GM12878 (cell line): Measurements from ENCODE around the gene NUDT14. TPM values are rescaled to one million over a fixed set of nuclear protein-coding genes. Genes with fewer than 3 reads are reported as not detected.

ENCODE experiments used
- ATAC-seq: fragments of 200-7000 bp; cut with Tn5 transposase; 3 replicates; pipeline ENCODE4 v1.9.1; 2020; ENCODE audit warnings: mild to moderate bottlenecking, moderate library complexity
- BruUV-seq: library from RNA; stranded (reverse); fragments of 400-500 nt; replicated peaks from 2 replicates; lab custom pipeline; 2021; lab: Mats Ljungman, UMichigan
- CTCF ChIA-PET: fragments of 300-600 bp; sonication (Branson Sonifier 250); formaldehyde crosslinking; extraction: SDS; loops from one replicate; lab custom pipeline; 2021; ENCODE audit warnings: inconsistent platforms; lab: Yijun Ruan, JAX
- POLR2A ChIA-PET: fragments of 350-600 bp; formaldehyde crosslinking; extraction: SDS; loops from one replicate; lab custom pipeline; 2021; ENCODE audit warnings: inconsistent platforms; lab: Charles Lee
- RAD21 ChIA-PET: fragments of 300-600 bp; sonication (Branson Sonifier 250); formaldehyde crosslinking; loops from one replicate; lab custom pipeline; 2023; ENCODE audit warnings: antibody characterized with exemption; ENCODE audit not compliant: unreplicated experiment; lab: Charles Lee
- SMC1A ChIA-PET: fragments of 300-600 bp; sonication (Branson Sonifier 250); formaldehyde crosslinking; loops from one replicate; lab custom pipeline; 2023; ENCODE audit not compliant: unreplicated experiment, uncharacterized antibody; lab: Charles Lee
- DNase-seq: peaks from one replicate; pipeline ENCODE4 v3.0.0-alpha.2; 2011; ENCODE audit warnings: low read depth, low spot score
- FAIRE-seq: peaks from 3 replicates; lab custom pipeline; 2011; peaks lifted over from hg19 to GRCh38; lab: Jason Lieb, UNC
- H2AFZ ChIP-seq: 2 replicates; pipeline ENCODE4 v1.6.0; 2011; ENCODE audit warnings: low read depth, low read length, control low read depth; ENCODE audit not compliant: control insufficient read depth
- H3K27ac ChIP-seq: 2 replicates; pipeline ENCODE4 v1.5.1; 2011; ENCODE audit warnings: control low read depth; ENCODE audit not compliant: control insufficient read depth, insufficient read depth
- H3K27me3 ChIP-seq, 2 experiments: replicated peaks in 1 of 2; 2 replicates each; pipeline versions ENCODE4 v1.6.0 to v1.6.1; 2011; ENCODE audit warnings: low read length in 1 of 2; ENCODE audit not compliant: control insufficient read depth in 2 of 2, insufficient read depth in 2 of 2
- H3K36me3 ChIP-seq, 2 experiments: 2 replicates each; pipeline ENCODE4 v1.5.1; 2011; ENCODE audit warnings: low read length in 1 of 2; ENCODE audit not compliant: control insufficient read depth in 2 of 2, insufficient read depth in 2 of 2
- H3K4me1 ChIP-seq: 2 replicates; pipeline ENCODE4 v1.6.1; 2011; ENCODE audit warnings: mild to moderate bottlenecking, low read length, moderate library complexity, mixed read lengths; ENCODE audit not compliant: control insufficient read depth, insufficient read depth
- H3K4me2 ChIP-seq: 2 replicates; pipeline ENCODE4 v1.6.0; 2011; ENCODE audit warnings: control low read depth; ENCODE audit not compliant: control insufficient read depth, insufficient read depth
- H3K4me3 ChIP-seq: fragments of 200-600 bp; sonication (generic); 2 replicates; pipeline ENCODE4 v1.5.1; 2016
- H3K79me2 ChIP-seq: 2 replicates; pipeline ENCODE4 v1.6.0; 2011; ENCODE audit warnings: low read length; ENCODE audit not compliant: control insufficient read depth, insufficient read depth
- H3K9ac ChIP-seq: 2 replicates; pipeline ENCODE4 v1.8.0; 2011; ENCODE audit warnings: low read length, control low read depth, mixed read lengths; ENCODE audit not compliant: control insufficient read depth, insufficient read depth
- H3K9me3 ChIP-seq: replicated peaks from 3 replicates; pipeline ENCODE4 v1.5.1; 2011; ENCODE audit warnings: mild to moderate bottlenecking, low read length; ENCODE audit not compliant: control insufficient read depth, insufficient read depth
- H4K20me1 ChIP-seq: 2 replicates; pipeline ENCODE4 v1.6.0; 2011; ENCODE audit not compliant: control insufficient read depth, insufficient read depth
- BRCA1 ChIP-seq: IDR thresholded peaks from 2 replicates; pipeline ENCODE4 v1.6.1; 2011; ENCODE audit warnings: low read depth, low read length, improper control_type of control experiment
- CEBPB ChIP-seq, 2 experiments: fragments of 150-350 bp in 1 of 2; IDR thresholded peaks; 2 replicates each; pipeline ENCODE4 v1.6.1; 2012 to 2014; ENCODE audit warnings: low read depth in 2 of 2, low read length in 2 of 2, borderline replicate concordance in 1 of 2, inconsistent platforms in 1 of 2
- CEBPZ ChIP-seq: fragments of 150-350 bp; IDR thresholded peaks from 2 replicates; pipeline ENCODE4 v1.6.1; 2016; ENCODE audit warnings: low read depth, low read length
- ELK1 ChIP-seq: IDR thresholded peaks from 2 replicates; pipeline ENCODE4 v1.6.1; 2012; ENCODE audit warnings: low read depth, low read length, improper control_type of control experiment
- HCFC1 ChIP-seq: fragments of 150-350 bp; IDR thresholded peaks from 2 replicates; pipeline ENCODE4 v1.6.1; 2014; ENCODE audit warnings: low read length
- IRF5 ChIP-seq: fragments of 450-650 bp; IDR thresholded peaks from 2 replicates; pipeline ENCODE4 v1.6.1; 2017; ENCODE audit warnings: borderline replicate concordance
- LARP7 ChIP-seq: fragments of 450-650 bp; IDR thresholded peaks from 2 replicates; pipeline ENCODE4 v1.6.1; 2017; ENCODE audit warnings: mild to moderate bottlenecking
- MEF2A ChIP-seq: IDR thresholded peaks from 2 replicates; pipeline ENCODE4 v1.6.1; 2011; ENCODE audit warnings: low read depth, mild to moderate bottlenecking, low read length, moderate library complexity; ENCODE audit not compliant: insufficient read depth
- NFYB ChIP-seq: IDR thresholded peaks from 2 replicates; pipeline ENCODE4 v1.6.1; 2011; ENCODE audit warnings: low read depth, mild to moderate bottlenecking, low read length, improper control_type of control experiment, moderate library complexity; ENCODE audit not compliant: insufficient read depth
- NKRF ChIP-seq: fragments of 450-650 bp; conservative IDR thresholded peaks from 2 replicates; pipeline ENCODE4 v1.6.1; 2017; ENCODE audit warnings: mild to moderate bottlenecking, moderate library complexity
- POLR2AphosphoS2 ChIP-seq: IDR thresholded peaks from 2 replicates; pipeline ENCODE4 v1.6.1; 2011; ENCODE audit warnings: low read depth, mild to moderate bottlenecking, low read length, improper control_type of control experiment, moderate library complexity
- RFX5 ChIP-seq: IDR thresholded peaks from 2 replicates; pipeline ENCODE4 v1.6.1; 2011; ENCODE audit warnings: low read depth, low read length, improper control_type of control experiment
- USF1 ChIP-seq: IDR thresholded peaks from 2 replicates; pipeline ENCODE4 v1.6.1; 2011; ENCODE audit warnings: borderline replicate concordance, low read depth, mild to moderate bottlenecking, moderate library complexity, mixed read lengths, low read length; ENCODE audit not compliant: insufficient read depth; ENCODE audit errors: extremely low read length
- WGBS: methylation state at CpG from one replicate; pipeline ENCODE4 v1.1.6; 2016; ENCODE audit warnings: low lambda C conversion rate; ENCODE audit not compliant: insufficient replicate concordance, insufficient coverage; ENCODE audit errors: missing lambda C conversion rate; 5-methylcytosine and 5-hydroxymethylcytosine counted together
- in situ Hi-C: fragments of 300-500 bp; cut with MboI; formaldehyde crosslinking; loops from 9 replicates; pipeline ENCODE4 v1.14.3; 2018; ENCODE audit warnings: mixed read lengths
- intact Hi-C: fragments of 100-400 bp; cut with micrococcal nuclease; formaldehyde crosslinking; loops from one replicate; pipeline ENCODE4 v1.14.2; 2022; ENCODE audit not compliant: unreplicated experiment
- polyA plus RNA-seq, 11 experiments: library from polyadenylated mRNA; depleted of rRNA in 4 of 11; unstranded in 6 of 11; stranded (reverse) in 5 of 11; fragments of >200 nt; fragmentation: Nextera tagmentation in 4 of 11; fragmentation: Illumina TruSeq in 1 of 11; extraction: Ambion mirVana in 4 of 11; extraction: Trizol in 1 of 11; gene quantifications; 1 replicate in 1 of 11; 2 replicates in 10 of 11; pipeline versions ENCODE4 v1.2.1 to v1.2.3, GENCODE V29; 2011 to 2016; ENCODE audit warnings: inconsistent platforms in 2 of 11, missing spikeins in 2 of 11, low read depth in 1 of 11
- total RNA-seq, 4 experiments: library from RNA; depleted of rRNA in 3 of 4; stranded (reverse); fragments of >200 nt in 3 of 4; fragmentation: Illumina TruSeq in 1 of 4; extraction: Trizol in 1 of 4; gene quantifications; 2 replicates each; pipeline versions ENCODE4 v1.2.1 to v1.2.3, GENCODE V29; 2013 to 2021

The NUDT14 gene
- total and polyA plus RNA-seq, 10 of the 15 experiments (the other 5 are each of a cell fraction or from before 2014, with no cell fraction given), result 0.62 to 6.8 (median 4.3) TPM; not detected in 1

GRCh38 chr14:105141486-105142281 lies 39.4 kb downstream of the NUDT14 start:
- POLR2A ChIA-PET, result no interaction called here
- H3K9me3 ChIP-seq, result peaks cover 8% of the 10 kb centered on the region; the same call in 1 of the 3 replicates
- BruUV-seq, result no TSS peak
- no peaks in the 10 kb centered on the region for H3K36me3 ChIP-seq
- RAD21 ChIA-PET, result no interaction called here
- no peak overlapping the region for H3K4me2 ChIP-seq
- DNase-seq (no peak), ATAC-seq (no peak), FAIRE-seq (no peak)
- no peak overlapping the region for H2AFZ ChIP-seq
- in situ Hi-C loops, result no loop called here
- H3K79me2 ChIP-seq, result no peaks in the 10 kb centered on the region
- WGBS, result 63% methylated on average over 39 of the region's 43 CpGs
- SMC1A ChIA-PET, result no interaction called here
- H4K20me1 ChIP-seq, result no peaks in the 10 kb centered on the region
- H3K9ac ChIP-seq, result no peak overlapping the region
- intact Hi-C loops, result no loop called here
- H3K4me1 ChIP-seq, result no peaks in the 10 kb centered on the region
- CTCF ChIA-PET, result no interaction called here
- no peak overlapping the region for H3K27ac ChIP-seq
- no peaks in the 10 kb centered on the region for H3K27me3 ChIP-seq
- H3K4me3 ChIP-seq, result no peak overlapping the region
- TF ChIP-seq NKRF, result no peak
- no peak for TF ChIP-seq USF1
- no peak for TF ChIP-seq POLR2AphosphoS2
- no peak for TF ChIP-seq BRCA1
- TF ChIP-seq CEBPZ, result no peak
- no peak for TF ChIP-seq ELK1
- TF ChIP-seq IRF5, result no peak
- TF ChIP-seq NFYB, result no peak
- no peak for TF ChIP-seq RFX5
- no peak for TF ChIP-seq MEF2A
- no peak for TF ChIP-seq LARP7
- TF ChIP-seq CEBPB (IDR thresholded peaks at IDR 0.05; ENCODE audit: borderline replicate concordance in 1 of 2, low read depth in 2 of 2, low read length in 2 of 2), result no peak
- no peak for TF ChIP-seq HCFC1
